Measurements from ENCODE around the gene NTNG1.

The NTNG1 gene

GRCh38 chr1:107343601-107344000 is 202.8 kb downstream of the NTNG1 start:
- FAIRE-seq = no peak

DNA sequence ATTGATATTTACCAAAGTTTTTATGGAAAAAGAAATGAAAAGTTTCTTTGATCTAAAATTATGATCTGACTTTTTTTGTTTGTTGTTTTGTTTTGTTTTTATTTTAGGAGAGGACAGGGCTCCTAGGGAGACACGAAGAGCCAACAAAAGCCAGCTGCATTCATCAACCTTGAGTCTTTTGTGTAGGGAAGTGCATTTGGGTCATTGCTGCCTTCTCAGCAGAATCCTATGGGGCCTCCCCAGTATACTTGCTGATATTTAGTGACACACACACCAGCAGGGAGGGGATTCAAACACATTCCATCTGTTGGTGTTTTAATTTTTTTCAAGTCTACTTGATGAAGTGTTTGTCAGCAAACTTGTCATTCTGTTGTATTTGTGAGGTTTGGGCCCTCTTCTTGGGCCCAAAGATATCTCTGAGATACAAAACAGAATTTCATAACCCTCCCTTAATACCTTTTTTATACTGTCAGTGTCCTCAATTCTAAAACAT is 203.5 kb downstream of the NTNG1 start:
- no peak for FAIRE-seq

GRCh38 chr1:107344836-107345235 is 204.0 kb downstream of the NTNG1 start:
- FAIRE-seq = no peak

- no peak for FAIRE-seq
Observed at GRCh38 chr1:107352850-107353249, 212.0 kb downstream of the NTNG1 start.

DNA sequence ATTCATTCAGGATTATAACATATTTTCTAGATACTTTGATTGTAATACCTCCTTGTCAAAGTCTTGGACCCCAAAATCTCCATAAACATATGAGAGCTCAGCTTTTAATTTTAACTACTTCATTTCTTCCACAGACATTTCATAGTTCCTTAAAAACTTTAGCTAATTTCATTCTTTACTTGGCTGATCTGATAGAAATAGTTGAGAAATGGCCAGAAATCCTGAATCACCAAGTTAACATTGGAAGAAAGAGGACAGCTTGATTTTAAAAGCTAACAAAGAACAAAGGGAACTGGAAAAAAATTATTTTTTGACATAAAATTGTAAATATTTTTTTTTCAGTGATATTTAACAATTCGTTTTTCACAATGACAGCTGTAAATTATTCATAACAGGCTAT is 216.5 kb downstream of the NTNG1 start:
- FAIRE-seq = no peak

DNA sequence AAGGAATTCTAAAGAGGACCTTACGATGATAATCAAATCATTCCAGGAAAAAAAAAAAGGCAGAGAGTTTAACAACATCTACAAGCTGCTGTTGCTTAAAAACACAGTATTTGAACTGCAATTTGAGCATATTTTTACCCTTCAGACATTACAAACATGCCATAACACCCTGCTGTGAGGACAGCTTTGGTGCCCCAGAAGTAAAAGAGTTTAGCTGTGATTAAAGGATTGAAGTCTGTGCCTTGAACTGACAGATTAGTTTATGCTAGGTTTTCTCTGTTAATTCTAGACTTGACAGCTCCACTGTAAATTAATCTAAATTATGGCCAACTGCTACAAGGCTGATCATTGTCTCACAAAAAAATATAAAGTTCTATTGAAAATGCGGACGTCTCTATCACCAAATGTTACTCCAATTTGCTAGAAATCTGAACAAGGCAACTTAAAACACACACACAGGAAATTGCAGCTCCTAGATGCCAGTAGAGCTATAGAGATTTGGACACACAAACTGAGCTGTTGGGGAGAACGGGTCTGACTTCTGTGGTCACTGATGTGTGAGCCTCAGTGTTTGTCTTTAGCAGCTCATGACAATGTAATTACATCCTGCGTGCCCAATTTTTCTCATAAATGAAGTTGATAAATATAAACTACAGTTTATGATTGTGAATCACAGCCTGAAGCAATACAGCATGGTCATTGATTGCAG is 217.9 kb downstream of the NTNG1 start:
- FAIRE-seq = no peak

DNA sequence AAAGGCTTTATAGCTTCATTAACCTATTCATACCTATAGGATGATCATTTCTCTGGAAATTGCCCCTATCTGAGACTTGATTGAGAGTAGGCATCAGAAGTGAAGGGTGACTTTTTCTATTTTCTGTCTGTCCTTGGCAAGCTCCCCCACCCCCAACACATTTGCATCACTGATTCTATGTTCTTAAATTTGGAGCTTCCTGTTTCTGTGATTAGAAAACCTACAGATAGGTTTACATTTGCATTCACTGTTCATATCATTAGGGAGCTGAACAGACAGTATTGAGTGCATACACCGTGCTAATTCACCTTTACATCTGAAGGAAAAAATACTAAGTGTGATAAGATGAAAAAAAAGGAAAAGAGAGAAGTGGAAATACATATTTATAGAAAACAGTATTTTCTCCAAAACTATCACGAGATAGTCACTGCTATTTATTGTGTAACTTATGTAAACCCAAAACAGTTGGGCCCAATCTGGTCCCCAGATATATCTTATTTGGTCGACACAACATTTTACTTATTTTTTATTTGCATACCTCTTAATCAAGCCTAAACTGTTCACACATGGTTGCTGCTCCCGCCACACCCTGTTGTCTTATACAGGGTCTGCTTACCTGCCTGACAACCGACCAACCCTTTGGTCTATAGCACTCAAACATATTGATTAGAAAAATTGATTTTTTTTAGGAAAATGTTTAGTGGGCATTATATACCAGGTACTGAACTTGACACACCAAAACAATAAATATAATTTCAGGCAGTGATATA is 218.8 kb downstream of the NTNG1 start:
- FAIRE-seq = no peak

DNA sequence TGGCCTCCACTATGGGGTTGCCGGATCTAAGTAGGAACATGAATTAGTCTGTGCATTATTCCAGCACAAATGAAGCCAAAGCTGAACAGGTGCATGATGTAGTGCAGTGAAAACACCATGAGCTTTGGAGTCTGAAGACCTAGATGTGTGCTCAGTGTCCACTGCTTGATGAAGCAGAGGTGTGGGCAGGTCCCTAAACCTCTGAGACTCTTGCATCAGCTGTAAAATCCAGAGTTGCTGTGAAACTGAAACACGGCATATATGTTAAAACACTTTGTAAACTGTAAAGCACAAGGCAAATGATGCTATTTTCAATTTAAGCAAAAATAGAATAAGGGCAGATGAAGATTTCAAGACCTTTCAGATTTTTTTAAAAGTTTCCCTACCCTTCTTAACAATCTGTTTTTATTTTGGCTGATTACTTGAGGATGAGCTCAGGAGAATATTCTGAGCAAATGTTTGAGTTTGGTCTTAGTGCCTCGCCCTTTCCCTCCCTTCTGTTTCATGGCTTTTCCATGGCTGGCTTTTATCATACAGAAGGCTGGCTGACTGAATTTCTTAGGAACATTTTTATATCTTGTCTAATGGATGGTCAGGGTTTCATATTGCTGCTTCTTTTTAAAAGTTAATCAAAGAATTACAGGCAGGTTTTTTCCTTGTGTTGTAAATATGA is 221.8 kb downstream of the NTNG1 start:
- no peak for FAIRE-seq

DNA sequence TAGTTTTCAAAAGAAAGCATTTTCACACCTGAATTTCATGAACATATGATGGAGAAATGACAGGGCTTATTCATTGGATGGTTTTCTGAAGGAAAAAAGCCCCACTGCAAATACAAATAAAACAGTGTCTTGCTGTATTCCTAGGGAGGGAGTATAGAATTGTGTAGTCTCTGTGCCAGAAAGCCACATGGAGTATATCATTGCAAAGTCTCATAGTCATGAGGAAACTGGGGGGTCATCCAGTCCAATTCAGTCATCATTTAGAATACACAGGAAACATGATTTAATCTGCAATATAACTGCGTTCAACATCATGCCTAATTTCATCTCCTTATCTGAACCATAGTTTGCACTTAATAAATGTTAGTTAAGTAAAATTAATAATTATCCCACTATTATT is 222.3 kb downstream of the NTNG1 start:
- no peak for FAIRE-seq

GRCh38 chr1:107365527-107366240 is 224.8 kb downstream of the NTNG1 start:
- FAIRE-seq = no peak

DNA sequence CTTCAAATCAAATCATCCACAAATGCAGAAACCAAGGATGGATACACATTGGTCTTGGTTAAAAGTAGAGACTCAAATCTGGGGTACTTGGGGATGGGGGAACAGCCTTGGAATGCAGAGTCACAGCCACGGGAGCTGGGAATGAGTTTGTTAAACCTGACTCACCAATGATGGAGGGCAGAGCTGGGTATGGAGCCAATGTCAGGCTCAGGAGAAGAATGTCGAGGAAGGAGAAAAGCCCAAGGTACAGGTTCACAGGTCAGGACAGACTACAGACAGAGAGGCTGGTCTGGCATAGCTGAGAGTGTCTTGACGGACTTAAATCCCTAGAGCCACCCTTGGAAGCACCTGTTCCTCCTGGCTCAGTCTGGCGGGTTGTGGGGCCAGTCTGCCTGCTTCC is 237.6 kb downstream of the NTNG1 start:
- FAIRE-seq = no peak

DNA sequence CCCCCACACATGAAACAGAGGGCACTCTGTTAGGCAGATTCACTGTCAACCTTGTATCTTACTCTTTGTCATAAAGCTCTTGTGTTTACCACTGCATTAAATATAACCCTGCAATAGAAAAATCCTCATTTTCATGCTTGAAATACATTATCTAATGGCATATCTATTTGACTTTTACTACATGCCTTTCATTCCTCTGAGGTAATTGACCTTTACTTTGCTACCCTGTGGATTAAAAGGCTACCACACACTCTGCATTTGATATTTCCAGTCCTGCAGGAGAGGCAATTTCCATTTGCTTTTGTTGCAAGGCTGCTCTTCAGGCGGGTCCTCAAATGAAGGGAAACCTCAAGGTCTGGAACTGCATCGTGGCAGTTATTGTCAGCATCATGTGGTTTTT is 238.0 kb downstream of the NTNG1 start:
- no peak for FAIRE-seq

DNA sequence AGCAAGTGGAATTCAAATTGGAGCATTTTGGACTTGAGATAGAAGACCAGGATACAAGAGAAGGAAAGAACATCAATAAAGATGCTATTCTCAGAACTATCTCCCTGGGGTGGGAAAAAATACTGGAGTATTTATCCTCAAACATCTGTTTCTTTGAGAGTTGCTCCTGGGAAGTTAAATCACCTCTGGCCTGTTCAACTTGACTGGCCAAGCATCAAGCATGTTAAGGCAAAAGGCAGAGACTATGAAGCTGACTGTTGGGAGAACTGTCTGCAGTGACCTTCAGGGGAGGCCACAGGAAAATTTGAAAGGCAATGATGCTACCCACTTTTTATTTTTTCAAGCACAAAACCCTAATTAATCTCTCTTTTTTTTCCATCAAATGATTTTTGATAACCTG is 239.0 kb downstream of the NTNG1 start:
- FAIRE-seq = no peak

DNA sequence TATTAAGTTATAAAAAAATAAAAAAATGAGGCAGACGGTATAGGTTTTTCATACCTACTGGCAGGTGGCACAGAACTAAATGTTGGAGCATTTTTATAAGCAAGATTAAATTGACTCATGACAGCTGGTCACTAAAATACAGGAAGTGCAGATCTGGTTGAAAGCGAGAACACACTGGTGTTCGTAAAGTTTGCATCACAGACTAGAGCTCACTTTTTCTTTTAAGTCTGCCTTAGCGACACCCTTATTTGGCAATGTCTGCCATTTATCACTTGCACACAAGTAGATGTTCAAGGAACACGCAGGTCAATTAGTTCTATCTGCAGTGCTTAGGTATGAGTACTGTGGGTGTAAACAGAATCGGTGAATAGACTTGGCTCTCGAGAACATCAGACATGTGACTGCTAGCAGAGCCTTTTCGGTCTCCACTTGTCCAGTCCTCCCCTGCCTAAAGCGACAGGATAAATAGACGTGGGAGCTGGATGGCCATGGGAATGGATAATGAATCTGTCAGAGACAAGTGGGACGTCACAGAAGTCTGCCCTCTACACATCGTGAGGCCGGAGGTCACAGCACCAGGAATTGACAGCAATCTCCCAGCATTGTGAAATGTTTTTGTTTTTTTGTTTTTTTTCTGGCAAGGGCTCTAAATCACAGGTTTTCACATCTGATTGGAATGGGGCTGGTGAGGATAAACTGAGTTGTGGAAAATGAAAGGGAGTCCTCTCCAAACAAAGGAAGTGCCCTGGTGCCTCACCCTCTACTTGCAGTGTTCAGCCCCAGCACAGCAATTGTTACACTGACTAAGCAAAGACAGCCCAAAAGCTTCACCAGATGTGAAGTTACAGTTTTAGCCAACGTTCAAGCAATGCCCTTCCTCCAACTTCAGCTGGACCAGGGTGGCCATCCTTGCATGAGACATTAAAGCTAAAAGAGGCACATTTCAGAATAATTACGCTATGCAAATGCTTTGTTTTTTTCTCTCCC is 248.9 kb downstream of the NTNG1 start:
- no peak for FAIRE-seq

DNA sequence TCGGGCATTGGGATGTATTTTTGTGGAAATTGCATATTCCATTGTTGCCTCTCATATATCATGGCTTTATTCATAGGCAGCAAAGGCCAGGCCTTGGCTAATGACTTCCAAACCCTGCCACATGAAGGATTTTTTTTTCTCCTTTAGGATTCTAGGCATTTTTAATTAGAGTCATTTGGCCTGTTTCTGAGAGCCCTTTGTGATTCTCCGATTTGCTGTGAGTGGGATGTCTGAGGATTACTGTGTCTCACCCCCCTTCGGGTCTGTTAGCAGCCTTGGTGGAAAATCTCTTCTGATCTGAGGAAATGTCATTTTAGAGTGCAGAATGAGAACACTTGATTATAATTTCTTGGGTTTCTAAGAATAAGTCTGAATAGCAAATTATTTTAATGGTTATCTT is 253.5 kb downstream of the NTNG1 start:
- FAIRE-seq = no peak

DNA sequence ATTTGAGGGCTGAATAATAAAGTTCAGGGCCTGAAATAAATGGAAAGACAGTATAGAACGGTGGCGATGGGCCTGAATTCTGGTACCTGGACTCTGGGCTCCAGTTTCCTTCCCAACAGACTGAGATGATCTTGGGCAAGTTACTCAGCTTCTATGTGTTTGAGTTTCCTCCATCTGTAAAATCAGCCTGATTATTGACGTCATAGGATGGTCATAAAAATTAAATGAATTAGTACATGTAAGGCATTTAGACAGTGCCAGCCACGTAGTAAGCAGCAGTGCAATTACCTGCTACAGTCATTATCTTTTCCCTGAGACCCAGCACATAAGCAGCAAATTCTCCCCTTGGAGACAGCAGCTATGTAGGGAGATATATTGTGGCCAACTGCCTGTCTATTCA is 260.9 kb downstream of the NTNG1 start:
- no peak for FAIRE-seq

- no peak for FAIRE-seq
Observed at GRCh38 chr1:107404756-107405155, 263.9 kb downstream of the NTNG1 start.

GRCh38 chr1:107405236-107405635 is 264.4 kb downstream of the NTNG1 start:
- FAIRE-seq = no peak

GRCh38 chr1:107407011-107407410 is 266.2 kb downstream of the NTNG1 start:
- FAIRE-seq = no peak

- FAIRE-seq = no peak
Observed at GRCh38 chr1:107413546-107413945, 272.7 kb downstream of the NTNG1 start.

- FAIRE-seq = no peak
Observed at GRCh38 chr1:107413951-107414350, 273.1 kb downstream of the NTNG1 start.

- no peak for FAIRE-seq
Observed at GRCh38 chr1:107414550-107414949, 273.7 kb downstream of the NTNG1 start.

All from G401.6 (cell line).